Daoy (cell line): ENCODE measurements around the gene TARS3. TPM values are rescaled to one million over a fixed set of nuclear protein-coding genes. Genes with fewer than 3 reads are reported as not detected.

Experiments used
- DNase-seq: peaks from one replicate; pipeline ENCODE4 v3.0.0-alpha.2; 2015; ENCODE audit warnings: low read depth
- total RNA-seq: library from RNA; depleted of rRNA; stranded (reverse); fragments of >200 nt; shearing (Covaris generic); gene quantifications from 2 replicates; pipeline ENCODE4 v1.2.3, GENCODE V29; 2014; rRNA removed

TARS3 gene
- total RNA-seq, 1 experiment from 2014 or later, result 6.2 TPM

GRCh38 chr15:101607108-101607507 is 117.2 kb downstream of the TARS3 start:
- no peak for DNase-seq

- DNase-seq, result no peak
Measured at GRCh38 chr15:101604124-101604874, 120.0 kb downstream of the TARS3 start.

Other genes starting within 250 kb of the TARS3 start
- gene PCSK6, start 234.8 kb downstream of the TARS3 start, total RNA-seq, result 8.1 and 8.8 TPM in 2 replicates
- 37.4 and 52.5 TPM in 2 replicates for gene TM2D3, start 72.1 kb downstream of the TARS3 start, total RNA-seq
- gene OR4F6, start 79.0 kb upstream of the TARS3 start, total RNA-seq, result not detected in 2 replicates
- gene OR4F15, start 87.7 kb upstream of the TARS3 start, total RNA-seq, result not detected in 2 replicates